GM18858 (cell line): ENCODE measurements around the gene CES4A.
A peak's percentile ranks its signal among the peaks of the same experiment; 100 is the strongest.

Experiments used
- ATAC-seq: cut with Tn5 transposase; IDR thresholded peaks from one replicate; pipeline ENCODE4 v1.9.1; 2021; ENCODE audit not compliant: unreplicated experiment

The CES4A gene

DNA sequence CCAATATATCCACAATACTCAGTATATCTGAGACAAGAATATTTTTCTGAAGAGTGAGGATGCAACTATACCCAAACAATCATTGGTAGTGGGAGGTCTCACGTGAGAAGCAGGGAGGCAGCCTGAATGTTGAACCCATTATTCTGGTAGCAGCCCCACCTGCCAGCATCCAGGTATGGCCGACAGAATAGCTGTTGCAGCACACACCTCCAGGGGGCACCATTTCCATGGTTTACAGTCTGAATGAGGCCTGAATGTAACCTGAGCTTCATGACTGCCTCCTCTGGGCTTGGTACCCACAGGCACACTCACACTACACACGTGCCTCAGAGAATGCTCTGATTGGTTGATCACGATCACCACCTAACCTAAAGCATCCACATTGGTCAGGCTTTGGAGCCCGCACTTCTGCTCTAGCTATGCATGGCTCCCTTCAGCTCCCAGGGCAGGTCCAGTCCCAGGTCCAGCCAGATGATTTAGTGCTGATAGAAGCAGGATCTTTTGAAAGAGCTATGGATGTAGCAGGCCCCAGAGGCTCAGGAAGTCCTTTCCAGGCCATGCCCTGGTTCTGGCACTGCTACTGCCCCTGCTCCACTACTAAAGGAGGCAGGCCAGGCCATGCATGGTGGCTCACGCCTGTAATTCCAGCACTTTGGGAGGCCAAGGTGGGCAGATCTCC, 29.6 kb downstream of the CES4A start:
- ATAC-seq: peak; percentile 85

DNA sequence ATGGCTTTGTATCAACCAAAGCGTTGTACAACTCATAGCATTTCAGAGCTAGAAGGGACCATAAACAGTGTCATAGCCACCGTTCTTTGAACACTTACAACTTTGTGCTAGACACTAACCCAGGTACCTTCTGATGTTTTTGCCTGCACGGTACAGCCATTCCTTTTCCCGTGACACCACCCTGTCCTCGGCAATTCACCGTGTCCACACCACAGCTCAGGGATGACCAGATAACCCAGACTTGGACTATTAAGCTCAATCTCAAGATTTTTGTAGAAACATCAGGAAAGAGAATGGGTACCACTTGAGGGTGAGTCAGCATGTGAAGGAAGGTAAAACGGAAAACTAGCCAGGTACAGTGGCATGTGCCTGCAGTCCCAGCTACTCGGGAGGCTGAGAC, 30.8 kb downstream of the CES4A start:
- no peak for ATAC-seq

DNA sequence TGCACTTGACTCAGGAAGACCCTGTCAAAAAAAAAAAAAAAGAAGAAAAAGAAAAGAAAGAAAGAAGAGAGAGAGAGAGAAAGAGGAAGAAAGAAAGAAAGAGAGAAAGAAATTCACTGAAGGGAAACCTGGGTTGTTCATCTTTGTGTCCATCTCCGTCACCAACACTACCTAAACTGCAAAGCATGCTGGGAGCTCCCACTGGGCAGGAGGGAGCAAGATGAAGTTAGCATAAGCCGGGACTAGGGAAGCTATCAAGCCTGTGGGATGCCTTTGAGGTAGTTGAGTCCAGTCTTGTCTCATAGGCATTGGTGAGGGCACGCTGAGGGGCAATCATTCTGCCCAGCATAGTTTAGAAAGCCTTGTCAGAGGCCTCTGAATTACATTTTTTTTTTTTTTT, 32.9 kb downstream of the CES4A start:
- no peak for ATAC-seq

DNA sequence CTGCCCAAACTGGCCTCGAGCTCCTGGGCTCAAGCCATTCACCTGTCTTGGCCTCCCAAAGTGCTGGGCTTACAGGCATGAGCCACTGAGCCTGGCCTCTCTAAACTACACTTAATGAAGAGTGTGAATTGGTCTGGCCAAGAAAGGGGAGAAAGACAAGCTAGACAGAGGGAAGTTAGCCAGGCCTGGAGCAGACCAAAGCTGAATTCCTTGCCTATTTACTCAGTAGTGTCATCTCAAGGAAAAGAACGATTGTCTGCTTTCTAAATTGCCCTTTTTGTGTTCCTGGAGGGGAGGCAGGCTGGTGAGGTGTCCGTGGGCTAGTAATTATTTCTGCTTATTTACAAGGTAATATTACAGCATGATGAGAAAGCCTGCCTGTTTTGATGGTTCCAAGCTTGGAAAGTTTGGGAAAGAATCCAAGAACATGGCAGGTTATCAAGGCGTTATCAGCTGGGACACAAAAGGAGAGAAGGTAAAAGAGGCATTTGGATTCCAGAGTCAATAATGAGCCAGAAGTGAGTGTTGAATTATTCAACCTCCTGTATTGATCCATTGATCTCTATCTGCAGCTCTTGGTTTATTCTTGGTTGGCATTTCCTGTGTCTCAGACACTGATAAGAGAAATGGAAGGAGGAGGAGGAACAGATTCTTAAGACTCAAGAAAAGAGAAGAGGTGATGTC, 34.3 kb downstream of the CES4A start:
- ATAC-seq: no peak

DNA sequence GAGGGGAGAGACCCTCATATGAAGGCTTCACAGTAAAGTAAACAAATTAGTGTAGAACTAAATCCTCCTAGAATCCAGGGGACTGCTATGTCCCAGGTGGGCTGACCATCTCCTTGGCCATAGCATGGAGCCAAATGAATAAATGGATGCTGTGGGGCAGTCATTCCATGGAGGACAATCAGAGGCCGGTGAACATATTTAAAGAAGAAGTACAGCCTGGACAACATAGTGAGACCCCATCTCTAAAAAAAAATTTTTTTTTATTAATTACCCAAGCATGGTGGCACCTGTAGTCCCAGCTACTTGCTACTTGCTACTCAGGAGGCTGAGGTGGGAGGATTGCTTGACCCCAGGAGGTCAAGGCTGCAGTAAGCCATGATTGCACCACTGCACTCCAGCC, 35.3 kb downstream of the CES4A start:
- no peak for ATAC-seq

DNA sequence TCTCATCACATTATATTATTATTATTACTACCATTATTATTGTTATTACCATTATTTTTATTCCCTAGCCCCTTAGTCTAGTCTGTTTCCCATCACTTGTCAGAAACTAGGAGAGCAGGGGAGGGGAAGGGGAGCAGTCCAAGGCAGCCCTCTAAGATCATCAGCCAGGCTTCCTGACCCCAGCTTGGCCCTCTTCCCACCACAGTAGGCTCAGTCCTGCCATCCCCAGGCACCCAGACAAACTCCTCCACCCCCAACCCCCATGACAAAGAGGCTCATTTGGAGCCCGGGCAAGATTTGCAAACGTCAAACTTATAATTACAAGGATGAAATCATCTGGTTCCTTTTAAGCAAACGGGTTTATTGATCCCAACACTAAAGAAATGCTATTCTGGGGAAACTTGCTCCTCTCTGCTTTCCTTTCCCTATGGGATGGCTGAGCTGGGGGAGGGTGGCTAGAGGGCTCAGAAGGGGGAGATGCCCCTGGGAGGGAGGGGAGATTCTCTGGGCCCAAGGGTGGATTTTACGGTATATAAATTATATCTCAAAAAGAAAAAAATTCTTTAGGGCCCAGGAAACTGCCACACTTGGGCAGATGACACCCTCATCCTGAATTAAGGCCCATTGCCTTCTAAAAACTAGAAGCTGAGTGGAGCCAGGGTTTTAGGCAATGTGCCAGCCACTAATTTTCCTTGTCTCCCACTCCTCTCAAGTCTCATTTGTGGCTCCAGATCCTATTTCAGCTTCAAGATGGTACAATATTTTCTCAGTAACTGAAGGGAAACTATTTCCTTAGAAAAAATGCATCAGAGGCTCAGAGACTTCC, 36.2 kb downstream of the CES4A start:
- ATAC-seq: no peak

DNA sequence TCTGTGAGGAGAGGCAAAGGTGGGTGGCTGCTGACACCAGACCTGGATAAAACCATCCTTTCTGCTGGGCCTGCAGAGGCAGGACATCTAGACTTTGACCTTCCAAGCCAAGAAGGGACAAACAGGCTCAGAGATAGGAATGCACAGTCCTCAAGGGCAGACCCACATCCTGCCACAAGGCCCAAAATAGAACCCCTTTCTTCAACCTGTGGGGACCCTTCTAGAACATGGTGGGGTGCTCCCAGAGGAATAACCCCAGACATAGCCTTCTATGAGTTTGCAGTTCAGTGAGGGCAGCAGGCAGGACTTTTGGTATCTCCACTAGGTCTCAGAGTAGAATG, 36.8 kb downstream of the CES4A start:
- ATAC-seq: no peak

DNA sequence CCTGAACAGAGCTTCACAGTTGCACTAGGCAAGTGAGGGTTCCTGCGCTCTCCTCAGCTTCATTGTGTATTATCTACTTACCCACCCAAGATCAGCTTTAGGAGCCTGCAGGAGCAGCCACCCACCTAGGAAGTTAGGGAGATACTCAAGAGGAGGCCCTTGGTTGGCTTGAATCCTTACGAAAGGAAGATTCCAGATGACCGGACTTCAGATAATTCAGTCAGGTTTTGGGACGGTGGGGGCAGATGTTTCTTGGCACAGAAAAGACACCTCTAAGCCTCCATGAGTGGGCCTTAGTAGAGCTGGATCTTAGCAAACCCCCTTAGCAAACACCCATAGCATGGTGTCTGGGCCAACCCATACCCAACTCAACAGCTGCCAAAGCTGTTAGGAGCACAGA, 38.2 kb downstream of the CES4A start:
- no peak for ATAC-seq

DNA sequence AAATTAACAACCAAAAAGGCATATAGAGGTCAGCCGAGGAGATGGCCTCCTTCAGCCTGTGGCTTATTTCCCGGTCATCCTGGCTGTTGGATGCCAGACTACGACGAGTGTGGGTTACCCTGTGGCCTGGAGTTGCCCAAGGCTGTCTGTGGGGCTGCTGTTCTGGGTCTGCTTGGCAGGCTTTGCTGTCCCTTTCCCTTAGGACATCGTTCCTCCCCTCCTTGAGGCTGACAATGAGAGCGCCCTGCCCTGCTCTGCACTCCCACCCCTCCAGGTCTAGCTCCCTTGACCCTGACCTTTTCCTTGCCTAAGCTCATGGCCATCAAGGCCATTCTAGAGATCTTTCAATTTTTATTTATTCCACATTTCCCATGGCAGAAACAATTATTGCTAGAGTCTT, 38.7 kb downstream of the CES4A start:
- no peak for ATAC-seq

DNA sequence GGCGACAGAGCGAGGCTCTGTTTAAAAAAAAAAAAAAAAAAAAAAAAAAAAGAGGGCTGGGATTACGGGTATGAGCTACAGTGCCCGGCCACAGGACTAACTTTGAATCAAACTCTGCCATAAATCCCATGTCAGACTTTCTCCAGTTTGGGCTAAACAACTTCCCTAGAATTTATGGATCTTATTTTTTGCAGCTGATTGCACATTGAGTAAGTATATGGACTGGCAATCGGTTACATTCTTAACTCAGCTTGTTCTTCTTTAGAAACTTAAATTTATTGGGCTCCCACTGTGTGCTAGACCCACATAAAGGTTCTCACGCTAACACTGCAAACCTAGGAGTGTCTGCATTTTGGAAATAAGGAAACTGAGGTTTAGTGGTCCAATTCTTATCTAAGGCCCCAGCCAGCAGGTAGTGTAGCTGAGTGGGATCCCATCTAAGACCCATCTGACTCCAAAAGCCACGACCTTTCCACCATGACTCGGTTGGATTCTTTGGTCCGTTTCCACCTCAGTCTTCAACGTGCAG, 39.8 kb downstream of the CES4A start:
- no peak for ATAC-seq

DNA sequence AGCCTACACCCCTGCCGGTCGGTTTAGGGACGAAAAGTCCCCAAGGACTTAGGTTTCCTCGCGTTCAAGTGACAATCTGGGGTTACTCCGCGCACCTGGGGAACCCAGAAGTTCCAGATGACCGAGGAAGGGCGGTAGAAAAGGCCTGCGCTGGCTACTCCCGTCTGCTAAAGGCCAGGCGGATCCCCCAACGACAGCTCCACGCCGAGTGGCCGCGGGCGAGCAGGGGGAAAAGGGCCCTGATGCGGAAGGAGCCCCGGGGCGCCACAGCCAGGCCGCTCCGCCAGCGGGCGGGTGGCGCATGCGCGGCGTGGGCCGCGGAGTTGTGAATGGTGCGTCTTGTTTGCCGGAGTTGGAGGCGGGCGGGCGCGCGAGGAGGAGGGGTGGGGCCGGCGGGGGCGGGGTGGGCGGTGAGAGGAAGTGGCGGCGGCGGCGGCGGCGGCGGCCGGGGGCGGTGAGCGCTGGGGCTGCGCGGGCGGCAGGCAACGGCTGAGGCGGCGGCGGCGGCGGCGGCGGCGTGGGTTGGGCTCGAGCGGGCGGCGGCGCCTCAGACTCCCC, 40.4 kb downstream of the CES4A start, which contains the start of gene CBFB:
Gene CBFB, plus strand, starts transcription at position 454 of the 558 bp plus-strand sequence. CDS start 259 bp downstream, outside the sequence.
- ATAC-seq: peak; percentile 58

DNA sequence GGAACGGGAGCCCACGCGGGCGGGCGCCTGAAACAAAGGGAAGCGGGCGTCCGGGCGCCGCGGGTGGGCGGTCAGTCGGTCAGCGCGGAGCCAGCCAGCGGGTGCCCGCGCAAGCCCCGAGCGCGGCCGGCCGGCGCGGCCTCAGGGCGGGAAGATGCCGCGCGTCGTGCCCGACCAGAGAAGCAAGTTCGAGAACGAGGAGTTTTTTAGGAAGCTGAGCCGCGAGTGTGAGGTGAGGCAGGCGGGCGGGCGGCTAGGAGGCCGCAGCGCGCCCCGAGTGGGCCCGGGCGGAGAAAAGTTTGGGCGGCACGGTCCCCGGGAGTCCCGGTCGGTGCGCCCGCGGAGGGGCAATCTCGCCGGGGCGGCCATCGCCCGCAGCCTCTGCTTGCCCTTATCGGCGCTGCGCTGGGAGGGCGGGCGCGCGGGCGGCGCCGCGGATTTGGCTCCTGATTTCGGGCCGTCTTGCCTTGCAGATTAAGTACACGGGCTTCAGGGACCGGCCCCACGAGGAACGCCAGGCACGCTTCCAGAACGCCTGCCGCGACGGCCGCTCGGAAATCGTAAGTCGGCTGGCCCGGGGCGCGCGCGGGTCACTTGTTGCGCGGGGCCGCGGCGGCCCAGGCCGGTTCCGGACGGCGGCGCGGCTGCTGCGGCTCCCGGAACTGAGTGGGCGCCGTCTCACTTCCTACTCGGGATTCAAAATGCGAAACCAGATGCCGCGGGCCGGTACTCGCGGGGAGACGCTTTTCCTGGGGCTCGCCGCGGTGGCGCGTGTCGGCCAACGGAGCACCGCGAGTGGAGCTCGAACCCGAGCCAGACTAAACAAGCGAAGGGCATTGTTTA, 41.1 kb downstream of the CES4A start:
- ATAC-seq: peak; percentile 26

DNA sequence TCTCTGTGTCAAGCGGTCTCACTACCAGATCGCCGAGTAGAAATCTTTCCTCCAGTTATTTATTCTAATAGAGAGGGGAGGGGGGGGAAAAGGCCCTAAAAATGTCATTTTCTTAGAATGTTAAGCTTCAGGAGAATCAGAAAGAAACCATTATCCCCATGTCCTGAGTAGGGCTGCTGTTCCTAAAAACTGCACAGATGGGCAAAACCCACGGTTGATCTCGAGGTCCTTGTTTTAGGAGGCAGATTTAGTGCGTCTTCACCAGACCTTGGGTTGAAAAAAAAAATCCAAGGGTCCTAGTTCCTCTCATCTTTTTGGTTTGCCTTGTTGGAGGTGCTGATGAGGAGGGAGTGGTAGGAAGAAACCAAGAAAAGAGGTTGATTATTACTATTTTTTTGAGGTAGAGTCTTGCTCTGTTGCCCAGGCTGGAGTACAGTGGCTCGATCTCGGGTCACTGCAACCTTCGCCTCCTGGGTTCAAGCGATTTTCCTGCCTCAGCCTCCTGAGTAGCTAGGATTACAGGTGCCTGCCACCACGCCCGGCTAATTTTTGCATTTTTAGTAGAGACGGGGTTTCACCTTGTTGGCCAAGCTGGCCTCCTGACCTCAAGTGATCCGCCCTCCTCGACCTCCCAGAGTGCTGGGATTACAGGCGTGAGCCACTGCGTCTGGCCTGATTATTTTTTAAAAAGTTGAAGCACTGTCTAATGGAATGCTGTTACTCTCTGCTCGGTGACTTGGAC, 42.0 kb downstream of the CES4A start:
- ATAC-seq: no peak

DNA sequence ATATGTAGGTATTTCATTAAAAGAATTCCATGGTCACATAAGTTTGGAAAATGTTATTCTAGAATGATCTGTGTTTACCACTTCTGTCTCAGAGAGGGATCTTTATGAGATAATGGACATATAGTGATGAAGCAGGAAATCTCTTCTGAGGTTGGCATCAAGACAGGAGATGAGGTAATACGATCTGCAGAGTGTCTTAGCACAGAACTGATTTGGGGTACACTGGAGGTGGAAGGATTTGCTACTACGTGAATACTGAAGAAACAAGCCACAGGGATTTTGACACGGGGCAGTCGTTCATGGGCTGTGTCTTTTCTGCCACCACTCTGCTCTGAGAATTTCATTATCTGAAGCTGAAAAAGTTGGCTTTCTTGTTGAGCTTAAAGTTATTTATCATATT, 46.1 kb downstream of the CES4A start:
- ATAC-seq: no peak

DNA sequence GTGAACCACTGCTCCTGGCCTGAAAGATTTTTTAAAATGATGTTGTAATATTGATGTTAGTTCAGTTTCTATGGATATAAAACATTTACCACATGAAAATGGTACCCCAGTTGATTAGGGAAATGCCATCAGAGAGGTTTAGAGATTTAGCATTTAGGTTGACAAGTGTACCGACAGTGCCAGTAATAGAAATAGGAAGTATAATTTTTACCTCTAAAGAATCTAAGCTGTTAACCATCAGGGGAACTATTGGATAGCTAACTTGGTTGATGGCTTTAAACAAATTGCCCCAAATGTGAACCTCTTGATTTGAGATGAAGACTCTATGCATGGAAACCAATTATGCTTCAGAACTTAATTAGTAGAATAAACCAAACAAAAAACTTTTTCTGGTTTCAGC, 47.0 kb downstream of the CES4A start:
- ATAC-seq: no peak

DNA sequence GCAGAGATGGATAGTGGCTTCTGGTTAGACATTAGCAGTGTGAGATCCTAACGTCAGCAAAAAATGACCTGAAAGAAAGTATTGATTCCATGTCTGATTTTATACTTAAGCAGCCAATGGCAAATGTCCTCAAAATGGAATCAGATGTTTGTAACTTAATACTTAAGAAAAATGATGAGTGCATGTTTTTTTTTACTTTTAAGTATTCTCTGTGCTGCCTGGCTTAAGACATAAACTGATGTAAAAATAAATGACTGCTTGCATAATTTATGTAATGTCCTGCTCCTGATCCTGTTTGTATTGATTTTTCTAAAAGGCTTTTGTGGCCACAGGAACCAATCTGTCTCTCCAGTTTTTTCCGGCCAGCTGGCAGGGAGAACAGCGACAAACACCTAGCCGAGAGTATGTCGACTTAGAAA, 47.9 kb downstream of the CES4A start:
- ATAC-seq: no peak

DNA sequence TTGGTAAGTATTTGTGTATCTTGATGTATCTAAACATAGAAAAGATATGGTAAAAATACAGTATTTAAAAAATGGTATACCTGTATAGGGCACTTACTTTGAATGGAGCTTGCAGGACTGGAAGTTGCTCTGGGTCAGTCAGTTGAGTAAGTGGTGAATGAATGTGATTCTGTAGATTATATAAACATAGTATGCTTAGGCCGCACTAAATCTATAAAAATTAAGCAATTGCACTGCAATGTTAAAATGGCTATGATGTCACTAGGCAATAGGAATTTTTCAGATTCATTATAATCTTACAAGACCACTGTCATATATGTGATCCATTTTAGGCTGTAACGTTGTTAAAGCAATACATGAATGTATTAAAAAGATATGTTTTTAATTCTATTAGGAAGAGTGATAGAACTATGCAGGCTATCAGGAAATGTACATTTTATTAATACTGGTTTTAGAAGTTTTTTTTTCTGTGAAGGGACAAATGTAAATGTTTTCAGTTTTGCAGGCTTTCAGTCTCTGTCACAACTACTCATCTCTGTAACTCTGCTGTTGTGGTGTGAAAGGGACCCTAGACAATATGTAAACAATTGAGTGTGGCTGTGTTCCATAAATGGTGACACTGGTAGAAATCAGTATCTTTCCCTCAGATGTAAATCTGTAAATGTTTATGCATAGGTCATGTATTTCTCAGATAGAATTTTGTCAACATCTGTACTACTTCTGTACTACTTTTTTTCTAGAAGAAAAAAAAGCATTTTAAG, 51.1 kb downstream of the CES4A start:
- no peak for ATAC-seq

DNA sequence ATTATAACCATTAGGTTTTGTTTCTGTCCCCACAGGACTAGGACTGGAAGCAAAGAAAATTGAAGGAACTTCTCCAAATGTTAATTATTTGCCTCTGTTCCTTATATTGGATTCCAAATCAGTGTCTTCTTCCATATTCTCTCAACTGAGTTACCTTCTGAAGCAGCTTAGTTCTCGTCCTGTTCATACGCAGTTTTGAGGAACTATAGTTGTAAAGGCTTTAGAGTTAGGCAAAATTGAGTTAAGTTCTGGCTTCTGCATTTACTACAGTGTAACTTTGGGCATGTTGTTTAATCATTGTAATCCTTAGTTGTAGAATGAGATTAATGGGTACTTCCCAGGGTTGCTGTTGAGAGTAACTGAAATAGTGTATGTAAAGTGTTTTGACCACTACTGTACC, 51.8 kb downstream of the CES4A start:
- no peak for ATAC-seq

DNA sequence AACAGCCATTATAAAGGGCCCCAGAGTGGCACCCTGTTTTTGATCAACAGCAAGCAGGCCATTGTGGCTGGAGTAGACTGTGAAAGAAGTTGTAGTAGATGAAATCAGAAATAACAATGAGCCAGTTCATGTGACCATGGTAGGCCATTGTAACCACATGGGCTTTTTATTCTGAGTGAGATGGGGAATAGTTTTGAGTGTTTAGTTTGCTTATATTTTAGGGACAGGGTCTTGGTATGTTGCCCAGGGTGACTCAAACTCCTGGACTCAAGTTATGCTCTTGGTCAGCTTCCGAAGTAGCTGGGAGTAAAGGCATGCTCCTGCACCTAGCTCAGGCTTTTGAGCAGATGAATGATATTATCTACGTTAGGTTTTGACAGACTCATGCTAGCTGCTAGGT, 52.5 kb downstream of the CES4A start:
- ATAC-seq: no peak
